Measurements from ENCODE around the gene ZNF573. TPM values are rescaled to one million over a fixed set of nuclear protein-coding genes. Genes with fewer than 3 reads are reported as not detected.

ZNF573 gene
- polyA plus RNA-seq, 3 donors: 1.1 to 3.1 (median 1.5) TPM

GRCh38 chr19:37738371-37738770 lies 41.0 kb downstream of the ZNF573 start:
- no peak for TF ChIP-seq CTCF (IDR thresholded peaks at IDR 0.05)
- H3K36me3 ChIP-seq (replicated peaks in 1 of 2; ENCODE audit: control insufficient read depth in 1 of 2, insufficient read depth in 2 of 2, low read length in 2 of 2): peaks cover 12 to 32% of the 10 kb centered on the region in 2 donors
- H3K27me3 ChIP-seq (ENCODE audit: control insufficient read depth in 2 of 2, insufficient read depth in 2 of 2, low read length in 2 of 2): no peaks in the 10 kb centered on the region
- peak overlapping the region in 1 of 3 experiments; percentile 17 for H3K4me3 ChIP-seq (replicated peaks in 1 of 3; ENCODE audit: low read depth in 2 of 3, low read length in 3 of 3)
- no peak for DNase-seq
- H3K9me3 Mint-ChIP-seq: peaks cover 45 to 92% (median 87%) of the 10 kb centered on the region in 7 donors
- no peaks in the 10 kb centered on the region for H3K27me3 Mint-ChIP-seq (ENCODE audit: low read depth in 3 of 3)
- no peaks in the 10 kb centered on the region for H4K20me1 ChIP-seq (ENCODE audit: insufficient read depth, low read length)
- H3K27ac ChIP-seq (ENCODE audit: low read depth in 1 of 2, low read length in 2 of 2): no peak overlapping the region
- H3K9me3 ChIP-seq (replicated peaks in 1 of 2; ENCODE audit: control insufficient read depth in 1 of 2, insufficient read depth in 1 of 2, low read length in 2 of 2): peaks cover 60 to 92% of the 10 kb centered on the region in 2 donors
- H3K27ac Mint-ChIP-seq: no peak overlapping the region
- H2AFZ ChIP-seq (ENCODE audit: insufficient read depth, low read depth, low read length, poor library complexity, severe bottlenecking): no peak overlapping the region
- no peak overlapping the region for H3K9ac ChIP-seq (ENCODE audit: insufficient read depth, low read length, poor library complexity, severe bottlenecking)
- H3K4me1 Mint-ChIP-seq: no peaks in the 10 kb centered on the region
- H3K79me2 ChIP-seq (ENCODE audit: insufficient read depth, low read length): no peaks in the 10 kb centered on the region
- 100% methylated on average over 1 of the region's 5 CpGs for WGBS (ENCODE audit: insufficient coverage)
- H3K4me3 Mint-ChIP-seq: no peak overlapping the region
- intact Hi-C loops (cut with micrococcal nuclease): no loop called here
- H3K36me3 Mint-ChIP-seq: peaks cover 22 to 32% of the 10 kb centered on the region in 2 donors
- H3K4me1 ChIP-seq (ENCODE audit: control insufficient read depth in 1 of 2, insufficient read depth in 2 of 2, low read length in 2 of 2): no peaks in the 10 kb centered on the region
- no peak overlapping the region for H3K4me2 ChIP-seq (replicated peaks; ENCODE audit: extremely low read depth, low read length, poor library complexity, severe bottlenecking)

- Histone ChIP-seq H3K79me2 (ENCODE audit: insufficient read depth, low read length) (no peaks in the 10 kb centered on the region), H3K27ac (ENCODE audit: low read depth in 1 of 2, low read length in 2 of 2) (no peak overlapping the region), H3K4me3 (replicated peaks in 1 of 3; ENCODE audit: low read depth in 2 of 3, low read length in 3 of 3) (no peak overlapping the region), H3K4me2 (replicated peaks; ENCODE audit: extremely low read depth, low read length, poor library complexity, severe bottlenecking) (no peak overlapping the region), H3K9me3 (replicated peaks in 1 of 2; ENCODE audit: control insufficient read depth in 1 of 2, insufficient read depth in 1 of 2, low read length in 2 of 2) (peaks cover 40 to 44% of the 10 kb centered on the region in 2 donors), H2AFZ (ENCODE audit: insufficient read depth, low read depth, low read length, poor library complexity, severe bottlenecking) (no peak overlapping the region), H3K27me3 (ENCODE audit: control insufficient read depth in 2 of 2, insufficient read depth in 2 of 2, low read length in 2 of 2) (no peaks in the 10 kb centered on the region), H3K9ac (ENCODE audit: insufficient read depth, low read length, poor library complexity, severe bottlenecking) (no peak overlapping the region), H3K36me3 (replicated peaks in 1 of 2; ENCODE audit: control insufficient read depth in 1 of 2, insufficient read depth in 2 of 2, low read length in 2 of 2) (no peaks in the 10 kb centered on the region), H3K4me1 (ENCODE audit: control insufficient read depth in 1 of 2, insufficient read depth in 2 of 2, low read length in 2 of 2) (no peaks in the 10 kb centered on the region), H4K20me1 (ENCODE audit: insufficient read depth, low read length) (no peaks in the 10 kb centered on the region)
- intact Hi-C loops (cut with micrococcal nuclease): no loop called here
- Mint-ChIP-seq H3K27ac (no peak overlapping the region), H3K4me3 (no peak overlapping the region), H3K27me3 (ENCODE audit: low read depth in 3 of 3) (peaks cover 2 to 4% (median 2%) of the 10 kb centered on the region in 3 donors), H3K9me3 (peaks cover 8 to 54% (median 47%) of the 10 kb centered on the region in 7 donors), H3K4me1 (no peaks in the 10 kb centered on the region), H3K36me3 (peaks cover 0 to 6% of the 10 kb centered on the region in 2 donors)
- DNase-seq: no peak
- WGBS (ENCODE audit: insufficient coverage): 100% methylated on average over 1 of the region's 2 CpGs
- TF ChIP-seq CTCF (IDR thresholded peaks at IDR 0.05): no peak
Measured at GRCh38 chr19:37725181-37725580, 54.2 kb downstream of the ZNF573 start.
